ENCODE measurements around the gene TMC5.

DNA sequence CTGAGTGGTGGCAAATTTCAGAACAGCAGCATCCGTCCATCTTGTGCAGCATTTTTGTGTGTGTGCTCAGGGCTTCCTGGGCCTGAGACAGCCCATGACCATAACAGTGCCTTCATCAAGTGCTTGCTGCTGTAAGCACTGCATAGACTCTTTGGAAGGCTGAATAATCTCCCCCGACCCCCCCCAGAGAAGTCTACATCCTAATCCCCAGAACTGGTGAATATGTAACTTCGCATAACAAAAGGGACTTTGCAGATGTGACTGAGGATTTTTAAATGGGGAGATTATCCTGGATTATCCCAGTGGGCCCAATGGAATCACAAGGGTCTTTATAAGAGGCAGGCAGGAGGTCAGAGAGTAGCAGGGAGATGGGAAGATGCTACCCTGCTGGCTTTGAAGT lies 50.6 kb downstream of the TMC5 start:
- TF ChIP-seq, protein P1, sequence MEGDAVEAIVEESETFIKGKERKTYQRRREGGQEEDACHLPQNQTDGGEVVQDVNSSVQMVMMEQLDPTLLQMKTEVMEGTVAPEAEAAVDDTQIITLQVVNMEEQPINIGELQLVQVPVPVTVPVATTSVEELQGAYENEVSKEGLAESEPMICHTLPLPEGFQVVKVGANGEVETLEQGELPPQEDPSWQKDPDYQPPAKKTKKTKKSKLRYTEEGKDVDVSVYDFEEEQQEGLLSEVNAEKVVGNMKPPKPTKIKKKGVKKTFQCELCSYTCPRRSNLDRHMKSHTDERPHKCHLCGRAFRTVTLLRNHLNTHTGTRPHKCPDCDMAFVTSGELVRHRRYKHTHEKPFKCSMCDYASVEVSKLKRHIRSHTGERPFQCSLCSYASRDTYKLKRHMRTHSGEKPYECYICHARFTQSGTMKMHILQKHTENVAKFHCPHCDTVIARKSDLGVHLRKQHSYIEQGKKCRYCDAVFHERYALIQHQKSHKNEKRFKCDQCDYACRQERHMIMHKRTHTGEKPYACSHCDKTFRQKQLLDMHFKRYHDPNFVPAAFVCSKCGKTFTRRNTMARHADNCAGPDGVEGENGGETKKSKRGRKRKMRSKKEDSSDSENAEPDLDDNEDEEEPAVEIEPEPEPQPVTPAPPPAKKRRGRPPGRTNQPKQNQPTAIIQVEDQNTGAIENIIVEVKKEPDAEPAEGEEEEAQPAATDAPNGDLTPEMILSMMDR (IDR thresholded peaks at IDR 0.05) = no peak
- no peak for TF ChIP-seq POLR2A (IDR thresholded peaks at IDR 0.05)
